Mesendoderm (in vitro differentiated cells): ENCODE results near the gene PLEKHO1.
"Not testable (repeated sequence)": the region's sequence is repeated elsewhere in the genome, so short reads cannot be mapped to it uniquely, and the experiment has no call there.

Experiments used
- DNase-seq: peaks from one replicate; pipeline ENCODE4 v3.0.0; 2013
- H2AK5ac ChIP-seq: 2 replicates; pipeline ENCODE4 v1.6.1; 2013; ENCODE audit warnings: low read length, inconsistent platforms
- H2BK120ac ChIP-seq: 2 replicates; pipeline ENCODE4 v1.6.1; 2013; ENCODE audit warnings: low read depth, mild to moderate bottlenecking, low read length, moderate library complexity, mixed read lengths
- H2BK15ac ChIP-seq: replicated peaks from 2 replicates; pipeline ENCODE4 v1.6.1; 2013; ENCODE audit warnings: low read depth, mild to moderate bottlenecking, moderate library complexity
- H2BK5ac ChIP-seq: 2 replicates; pipeline ENCODE4 v1.6.1; 2013; ENCODE audit warnings: low read length, inconsistent platforms
- H3K18ac ChIP-seq: 2 replicates; pipeline ENCODE4 v1.6.1; 2013; ENCODE audit warnings: mild to moderate bottlenecking, low read length, mixed read lengths
- H3K23ac ChIP-seq: one replicate; pipeline ENCODE4 v1.6.1; 2013; ENCODE audit warnings: low read length
- H3K27ac ChIP-seq: 2 replicates; pipeline ENCODE4 v1.5.1; 2013; ENCODE audit warnings: low read depth, mild to moderate bottlenecking, inconsistent platforms, low read length, moderate library complexity
- H3K27me3 ChIP-seq: 2 replicates; pipeline ENCODE4 v1.6.1; 2013; ENCODE audit warnings: low read length, control low read depth, mild to moderate bottlenecking, inconsistent platforms; ENCODE audit not compliant: insufficient read depth, poor library complexity
- H3K36me3 ChIP-seq: 2 replicates; pipeline ENCODE4 v1.6.1; 2013; ENCODE audit warnings: low read length, inconsistent platforms; ENCODE audit not compliant: control insufficient read depth, insufficient read depth
- H3K4ac ChIP-seq: one replicate; pipeline ENCODE4 v1.6.1; 2013; ENCODE audit warnings: low read depth, mild to moderate bottlenecking, low read length, moderate library complexity
- H3K4me1 ChIP-seq: 2 replicates; pipeline ENCODE4 v1.6.1; 2013; ENCODE audit warnings: low read depth, low read length, inconsistent platforms; ENCODE audit not compliant: control insufficient read depth
- H3K4me2 ChIP-seq: 2 replicates; pipeline ENCODE4 v1.6.1; 2013; ENCODE audit warnings: low read length
- H3K4me3 ChIP-seq: 2 replicates; pipeline ENCODE4 v1.5.1; 2013; ENCODE audit warnings: mild to moderate bottlenecking, low read length
- H3K56ac ChIP-seq: one replicate; pipeline ENCODE4 v1.6.1; 2013; ENCODE audit warnings: low read length
- H3K79me1 ChIP-seq: 2 replicates; pipeline ENCODE4 v1.6.1; 2013; ENCODE audit warnings: low read length, inconsistent platforms
- H3K79me2 ChIP-seq: 2 replicates; pipeline ENCODE4 v1.6.1; 2013; ENCODE audit warnings: mild to moderate bottlenecking, low read length; ENCODE audit not compliant: control insufficient read depth, insufficient read depth
- H3K9ac ChIP-seq: 2 replicates; pipeline ENCODE4 v1.6.1; 2013; ENCODE audit warnings: low read length, inconsistent platforms
- H4K5ac ChIP-seq: one replicate; pipeline ENCODE4 v1.6.1; 2013; ENCODE audit warnings: low read length
- H4K8ac ChIP-seq: one replicate; pipeline ENCODE4 v1.6.1; 2013; ENCODE audit warnings: low read depth, mild to moderate bottlenecking, control low read depth, low read length, moderate library complexity
- WGBS: extraction: QIAGEN DNeasy Blood & Tissue Kit; methylation state at CpG from one replicate; pipeline ENCODE4 v1.1.7; 2013; ENCODE audit warnings: low lambda C conversion rate, missing lambda C conversion rate; ENCODE audit not compliant: insufficient coverage; ENCODE audit errors: extremely low coverage; 5-methylcytosine and 5-hydroxymethylcytosine counted together

The PLEKHO1 gene

GRCh38 chr1:150180474-150180873 lies 30.8 kb downstream of the PLEKHO1 start:
- Histone ChIP-seq H3K79me1 (no peaks in the 10 kb centered on the region), H2BK15ac (no peak overlapping the region), H3K9ac (no peak overlapping the region), H3K36me3 (no peaks in the 10 kb centered on the region), H4K8ac (no peak overlapping the region), H2AK5ac (no peak overlapping the region), H2BK120ac (no peak overlapping the region), H3K18ac (no peak overlapping the region), H3K4me3 (no peak overlapping the region), H3K4me1 (no peaks in the 10 kb centered on the region), H4K5ac (no peak overlapping the region), H3K27ac (no peak overlapping the region), H3K27me3 (no peaks in the 10 kb centered on the region), H3K56ac (no peak overlapping the region), H3K4me2 (no peak overlapping the region), H3K4ac (no peak overlapping the region), H2BK5ac (no peak overlapping the region), H3K23ac (no peak overlapping the region), H3K79me2 (no peaks in the 10 kb centered on the region)
- WGBS, result no CpG with 5 or more reads among the region's 5 CpGs
- DNase-seq, result no peak

GRCh38 chr1:150182247-150182646 lies 32.5 kb downstream of the PLEKHO1 start:
- Histone ChIP-seq H3K4me2 (no peak overlapping the region), H3K23ac (no peak overlapping the region), H3K4me1 (no peaks in the 10 kb centered on the region), H3K56ac (no peak overlapping the region), H3K4ac (no peak overlapping the region), H3K36me3 (no peaks in the 10 kb centered on the region), H3K27me3 (no peaks in the 10 kb centered on the region), H2BK5ac (no peak overlapping the region), H3K9ac (no peak overlapping the region), H2AK5ac (no peak overlapping the region), H4K5ac (no peak overlapping the region), H4K8ac (no peak overlapping the region), H3K79me1 (no peaks in the 10 kb centered on the region), H3K27ac (no peak overlapping the region), H3K4me3 (no peak overlapping the region), H3K18ac (no peak overlapping the region), H2BK15ac (no peak overlapping the region), H2BK120ac (no peak overlapping the region), H3K79me2 (no peaks in the 10 kb centered on the region)
- no peak for DNase-seq
- no CpG with 5 or more reads among the region's 11 CpGs for WGBS

- no peak overlapping the region for H3K4me3 ChIP-seq
- no CpG with 5 or more reads among the region's 3 CpGs for WGBS
Measured at GRCh38 chr1:150183061-150183460, 33.3 kb downstream of the PLEKHO1 start.

GRCh38 chr1:150185481-150185880 lies 35.8 kb downstream of the PLEKHO1 start:
- Histone ChIP-seq H3K18ac (no peak overlapping the region), H3K23ac (no peak overlapping the region), H3K4ac (no peak overlapping the region), H3K9ac (no peak overlapping the region), H3K79me1 (no peaks in the 10 kb centered on the region), H2BK5ac (no peak overlapping the region), H3K27ac (no peak overlapping the region), H3K4me2 (no peak overlapping the region), H3K4me1 (no peaks in the 10 kb centered on the region), H4K8ac (no peak overlapping the region), H3K79me2 (no peaks in the 10 kb centered on the region), H2BK15ac (no peak overlapping the region), H3K56ac (no peak overlapping the region), H2BK120ac (no peak overlapping the region), H4K5ac (no peak overlapping the region), H2AK5ac (no peak overlapping the region), H3K36me3 (no peaks in the 10 kb centered on the region), H3K4me3 (no peak overlapping the region), H3K27me3 (no peaks in the 10 kb centered on the region)
- no CpG with 5 or more reads among the region's 7 CpGs for WGBS
- DNase-seq, result no peak

More at GRCh38 chr1:150183061-150183460, 33.3 kb downstream of the PLEKHO1 start:
- no peak overlapping the region for H3K56ac ChIP-seq
- no peak overlapping the region for H3K23ac ChIP-seq
- no peak overlapping the region for H2AK5ac ChIP-seq
- H3K9ac ChIP-seq, result no peak overlapping the region
- no peaks in the 10 kb centered on the region for H3K79me2 ChIP-seq
- H3K27ac ChIP-seq, result no peak overlapping the region
- no peaks in the 10 kb centered on the region for H3K4me1 ChIP-seq
- no peaks in the 10 kb centered on the region for H3K27me3 ChIP-seq
- no peak overlapping the region for H3K4ac ChIP-seq
- no peak overlapping the region for H4K8ac ChIP-seq
- DNase-seq, result no peak
- H4K5ac ChIP-seq, result no peak overlapping the region
- H2BK5ac ChIP-seq, result no peak overlapping the region
- no peaks in the 10 kb centered on the region for H3K36me3 ChIP-seq
- H3K4me2 ChIP-seq, result no peak overlapping the region
- no peaks in the 10 kb centered on the region for H3K79me1 ChIP-seq
- no peak overlapping the region for H3K18ac ChIP-seq
- H2BK15ac ChIP-seq, result no peak overlapping the region
- H2BK120ac ChIP-seq, result no peak overlapping the region

- H3K4ac ChIP-seq, H3K9ac ChIP-seq, H3K4me3 ChIP-seq, H4K8ac ChIP-seq, H3K27ac ChIP-seq, H3K79me2 ChIP-seq, H2AK5ac ChIP-seq, H2BK15ac ChIP-seq, DNase-seq, H3K79me1 ChIP-seq, H3K18ac ChIP-seq, H4K5ac ChIP-seq, H3K56ac ChIP-seq, H2BK5ac ChIP-seq, H3K36me3 ChIP-seq, H2BK120ac ChIP-seq, H3K4me1 ChIP-seq, H3K23ac ChIP-seq, H3K4me2 ChIP-seq, H3K27me3 ChIP-seq: not testable (repeated sequence)
- WGBS, result no CpG with 5 or more reads among the region's 7 CpGs
Measured at GRCh38 chr1:150186438-150186788, 36.7 kb downstream of the PLEKHO1 start.

GRCh38 chr1:150186789-150187559 lies 37.3 kb downstream of the PLEKHO1 start:
- no peaks in the 10 kb centered on the region for H3K27me3 ChIP-seq
- WGBS, result no CpG with 5 or more reads among the region's 10 CpGs
- H2BK120ac ChIP-seq, result no peak overlapping the region
- H3K4ac ChIP-seq, result no peak overlapping the region
- no peak overlapping the region for H3K4me2 ChIP-seq
- H3K79me1 ChIP-seq, result no peaks in the 10 kb centered on the region
- DNase-seq, result peak; percentile 71
- H3K4me1 ChIP-seq, result no peaks in the 10 kb centered on the region
- H3K23ac ChIP-seq, result no peak overlapping the region
- H4K8ac ChIP-seq, result no peak overlapping the region
- H3K56ac ChIP-seq, result peak overlapping the region; percentile 60
- no peak overlapping the region for H4K5ac ChIP-seq
- H3K79me2 ChIP-seq, result no peaks in the 10 kb centered on the region
- no peak overlapping the region for H3K9ac ChIP-seq
- H2AK5ac ChIP-seq, result no peak overlapping the region
- H3K27ac ChIP-seq, result no peak overlapping the region
- no peak overlapping the region for H2BK15ac ChIP-seq
- H3K18ac ChIP-seq, result no peak overlapping the region
- no peaks in the 10 kb centered on the region for H3K36me3 ChIP-seq
- no peak overlapping the region for H2BK5ac ChIP-seq
- no peak overlapping the region for H3K4me3 ChIP-seq
